ENCODE measurements around the gene ACSM2A. TPM values are rescaled to one million over a fixed set of nuclear protein-coding genes. Genes with fewer than 3 reads are reported as not detected.
"Not testable (repeated sequence)": the region's sequence is repeated elsewhere in the genome, so short reads cannot be mapped to it uniquely, and the experiment has no call there.

Gene ACSM2A
- total RNA-seq, 1 donor from 2014 or later: not detected

DNA sequence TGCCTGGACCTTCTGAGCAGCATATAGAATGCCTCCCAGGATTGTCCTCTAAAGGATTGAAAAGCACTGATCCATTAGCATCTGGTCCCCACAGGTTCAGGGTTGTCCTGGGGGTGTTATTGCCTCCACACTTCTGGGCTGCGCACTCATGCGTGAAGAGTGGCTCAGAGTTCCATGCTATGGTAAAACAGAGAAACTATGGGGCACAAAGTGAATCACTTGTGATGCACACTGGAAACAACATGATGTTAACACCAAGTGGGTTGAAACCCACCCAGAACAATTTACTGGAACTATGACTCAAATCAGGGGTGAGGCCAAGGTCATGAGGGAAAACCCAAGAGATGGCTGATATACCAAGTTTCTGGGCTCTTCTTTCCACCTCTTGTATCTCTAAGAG is 18.6 kb downstream of the ACSM2A start:
- H3K36me3 ChIP-seq; H3K9me3 ChIP-seq; H3K4me1 ChIP-seq; DNase-seq (ENCODE audit: extremely low spot score in 2 of 2); H3K4me3 ChIP-seq; intact Hi-C loops (cut with DNase I); H3K27ac ChIP-seq; H3K27me3 ChIP-seq: not testable (repeated sequence)

DNA sequence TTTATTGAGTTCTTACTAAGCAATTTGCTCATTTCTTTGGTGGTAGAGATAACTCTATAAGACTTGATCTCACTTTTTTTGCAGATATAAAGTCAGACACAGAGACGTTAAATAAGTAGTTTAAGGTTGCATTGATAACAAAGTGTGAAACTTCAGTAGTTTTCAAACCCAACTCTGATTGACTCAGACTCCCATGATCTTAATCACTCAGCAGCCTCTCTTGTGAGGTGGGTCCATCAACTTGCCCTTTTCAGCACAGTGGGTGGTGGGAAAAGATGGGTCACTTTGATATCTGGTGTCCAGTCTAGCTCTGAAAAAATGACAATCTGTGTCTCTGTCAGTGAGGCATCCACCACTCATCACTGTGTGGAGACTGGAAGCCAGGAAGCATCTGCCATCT is 19.4 kb downstream of the ACSM2A start:
- H3K27ac ChIP-seq; intact Hi-C loops (cut with DNase I); H3K4me1 ChIP-seq; H3K36me3 ChIP-seq; H3K4me3 ChIP-seq; H3K9me3 ChIP-seq; H3K27me3 ChIP-seq; DNase-seq (ENCODE audit: extremely low spot score in 2 of 2): not testable (repeated sequence)

GRCh38 chr16:20477188-20477744 is 25.9 kb downstream of the ACSM2A start:
- intact Hi-C loops (cut with DNase I): not testable (repeated sequence)

GRCh38 chr16:20483989-20484388 is 32.7 kb downstream of the ACSM2A start:
- H3K4me3 ChIP-seq; H3K4me1 ChIP-seq; H3K36me3 ChIP-seq; H3K27ac ChIP-seq; H3K27me3 ChIP-seq; H3K9me3 ChIP-seq; DNase-seq (ENCODE audit: extremely low spot score in 2 of 2); intact Hi-C loops (cut with DNase I): not testable (repeated sequence)

More at GRCh38 chr16:20477188-20477744, 25.9 kb downstream of the ACSM2A start:
- H3K36me3 ChIP-seq; DNase-seq (ENCODE audit: extremely low spot score in 2 of 2); H3K9me3 ChIP-seq; H3K4me3 ChIP-seq; H3K4me1 ChIP-seq; H3K27me3 ChIP-seq; H3K27ac ChIP-seq: not testable (repeated sequence)

DNA sequence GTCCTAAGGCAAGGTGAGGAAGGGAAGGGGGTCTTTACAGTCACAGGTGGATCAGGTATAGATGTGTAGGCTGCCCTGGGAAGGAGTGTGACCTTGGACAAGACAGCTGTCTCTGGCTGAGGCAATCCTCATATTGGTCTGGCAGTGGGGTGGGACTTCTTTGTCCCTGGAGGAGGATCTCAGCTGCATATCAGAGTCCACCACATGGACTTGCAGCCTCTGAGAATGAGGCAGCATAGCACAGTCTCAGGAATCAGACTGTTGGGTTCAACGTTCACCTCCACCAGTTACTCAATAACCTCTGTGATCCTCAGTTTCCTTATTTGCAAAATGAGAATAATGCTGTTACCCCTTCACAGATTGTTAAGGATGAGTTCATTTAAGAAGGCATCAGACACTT is 33.4 kb downstream of the ACSM2A start:
- intact Hi-C loops (cut with DNase I): no loop called here
- Histone ChIP-seq H3K27me3 (no peaks in the 10 kb centered on the region), H3K4me1 (no peaks in the 10 kb centered on the region), H3K36me3 (no peaks in the 10 kb centered on the region), H3K4me3 (no peak overlapping the region), H3K9me3 (no peaks in the 10 kb centered on the region), H3K27ac (no peak overlapping the region)
- no peak for DNase-seq (ENCODE audit: extremely low spot score in 2 of 2)
- TF ChIP-seq POLR2A (IDR thresholded peaks at IDR 0.05): no peak
- TF ChIP-seq, protein P1, sequence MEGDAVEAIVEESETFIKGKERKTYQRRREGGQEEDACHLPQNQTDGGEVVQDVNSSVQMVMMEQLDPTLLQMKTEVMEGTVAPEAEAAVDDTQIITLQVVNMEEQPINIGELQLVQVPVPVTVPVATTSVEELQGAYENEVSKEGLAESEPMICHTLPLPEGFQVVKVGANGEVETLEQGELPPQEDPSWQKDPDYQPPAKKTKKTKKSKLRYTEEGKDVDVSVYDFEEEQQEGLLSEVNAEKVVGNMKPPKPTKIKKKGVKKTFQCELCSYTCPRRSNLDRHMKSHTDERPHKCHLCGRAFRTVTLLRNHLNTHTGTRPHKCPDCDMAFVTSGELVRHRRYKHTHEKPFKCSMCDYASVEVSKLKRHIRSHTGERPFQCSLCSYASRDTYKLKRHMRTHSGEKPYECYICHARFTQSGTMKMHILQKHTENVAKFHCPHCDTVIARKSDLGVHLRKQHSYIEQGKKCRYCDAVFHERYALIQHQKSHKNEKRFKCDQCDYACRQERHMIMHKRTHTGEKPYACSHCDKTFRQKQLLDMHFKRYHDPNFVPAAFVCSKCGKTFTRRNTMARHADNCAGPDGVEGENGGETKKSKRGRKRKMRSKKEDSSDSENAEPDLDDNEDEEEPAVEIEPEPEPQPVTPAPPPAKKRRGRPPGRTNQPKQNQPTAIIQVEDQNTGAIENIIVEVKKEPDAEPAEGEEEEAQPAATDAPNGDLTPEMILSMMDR (IDR thresholded peaks at IDR 0.05): no peak
- no peak for TF ChIP-seq POLR2AphosphoS5 (IDR thresholded peaks at IDR 0.05; ENCODE audit: insufficient read depth in 1 of 2, low read depth in 1 of 2)

- Histone ChIP-seq H3K4me1 (no peaks in the 10 kb centered on the region), H3K27me3 (no peaks in the 10 kb centered on the region), H3K4me3 (no peak overlapping the region), H3K36me3 (no peaks in the 10 kb centered on the region), H3K27ac (no peak overlapping the region), H3K9me3 (no peaks in the 10 kb centered on the region)
- no peak for DNase-seq (ENCODE audit: extremely low spot score in 2 of 2)
- intact Hi-C loops (cut with DNase I): no loop called here
- TF ChIP-seq POLR2AphosphoS5 (IDR thresholded peaks at IDR 0.05; ENCODE audit: insufficient read depth in 1 of 2, low read depth in 1 of 2) (no peak), POLR2A (IDR thresholded peaks at IDR 0.05) (no peak)
These were observed 34.1 kb downstream of the ACSM2A start for GRCh38 chr16:20485408-20485807.

DNA sequence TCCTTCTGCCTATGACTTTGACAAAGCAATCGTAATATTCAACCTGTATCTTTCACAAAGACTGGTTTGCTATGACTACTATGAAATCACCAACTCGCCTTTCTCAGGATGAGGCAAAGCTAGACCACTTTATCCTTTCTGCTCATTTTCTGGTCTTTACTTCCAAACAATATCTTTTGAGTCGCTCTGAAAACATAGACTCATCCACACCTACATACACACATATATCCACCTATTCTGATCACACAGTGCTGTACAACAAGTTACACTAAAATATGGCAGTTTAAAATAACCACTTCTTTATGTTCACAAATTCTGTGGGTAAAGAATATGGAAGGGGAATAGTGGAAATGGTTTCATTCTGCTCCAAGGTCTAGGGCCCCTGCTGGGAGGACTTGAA is 39.7 kb downstream of the ACSM2A start:
- intact Hi-C loops (cut with DNase I); H3K36me3 ChIP-seq; H3K27ac ChIP-seq; H3K4me1 ChIP-seq; H3K9me3 ChIP-seq; DNase-seq (ENCODE audit: extremely low spot score in 2 of 2); H3K4me3 ChIP-seq; H3K27me3 ChIP-seq: not testable (repeated sequence)

- DNase-seq (ENCODE audit: extremely low spot score in 2 of 2); H3K9me3 ChIP-seq; H3K4me3 ChIP-seq; intact Hi-C loops (cut with DNase I); H3K4me1 ChIP-seq; H3K27ac ChIP-seq; H3K36me3 ChIP-seq; H3K27me3 ChIP-seq: not testable (repeated sequence)
These were observed 40.1 kb downstream of the ACSM2A start for GRCh38 chr16:20491448-20491847.

GRCh38 chr16:20504418-20504817 is 53.1 kb downstream of the ACSM2A start:
- no peaks in the 10 kb centered on the region for H3K27me3 ChIP-seq
- H3K9me3 ChIP-seq: no peaks in the 10 kb centered on the region
- no peak overlapping the region for H3K27ac ChIP-seq
- no peaks in the 10 kb centered on the region for H3K4me1 ChIP-seq
- no peaks in the 10 kb centered on the region for H3K36me3 ChIP-seq
- no peak overlapping the region for H3K4me3 ChIP-seq
- intact Hi-C loops (cut with DNase I): no loop called here
- TF ChIP-seq, protein P1 (IDR thresholded peaks at IDR 0.05): no peak
- TF ChIP-seq POLR2AphosphoS5 (IDR thresholded peaks at IDR 0.05; ENCODE audit: insufficient read depth in 1 of 2, low read depth in 1 of 2) (no peak), POLR2A (IDR thresholded peaks at IDR 0.05) (no peak)
- DNase-seq (ENCODE audit: extremely low spot score in 2 of 2): no peak
